ENCODE data around the gene FBXO17.

DNA sequence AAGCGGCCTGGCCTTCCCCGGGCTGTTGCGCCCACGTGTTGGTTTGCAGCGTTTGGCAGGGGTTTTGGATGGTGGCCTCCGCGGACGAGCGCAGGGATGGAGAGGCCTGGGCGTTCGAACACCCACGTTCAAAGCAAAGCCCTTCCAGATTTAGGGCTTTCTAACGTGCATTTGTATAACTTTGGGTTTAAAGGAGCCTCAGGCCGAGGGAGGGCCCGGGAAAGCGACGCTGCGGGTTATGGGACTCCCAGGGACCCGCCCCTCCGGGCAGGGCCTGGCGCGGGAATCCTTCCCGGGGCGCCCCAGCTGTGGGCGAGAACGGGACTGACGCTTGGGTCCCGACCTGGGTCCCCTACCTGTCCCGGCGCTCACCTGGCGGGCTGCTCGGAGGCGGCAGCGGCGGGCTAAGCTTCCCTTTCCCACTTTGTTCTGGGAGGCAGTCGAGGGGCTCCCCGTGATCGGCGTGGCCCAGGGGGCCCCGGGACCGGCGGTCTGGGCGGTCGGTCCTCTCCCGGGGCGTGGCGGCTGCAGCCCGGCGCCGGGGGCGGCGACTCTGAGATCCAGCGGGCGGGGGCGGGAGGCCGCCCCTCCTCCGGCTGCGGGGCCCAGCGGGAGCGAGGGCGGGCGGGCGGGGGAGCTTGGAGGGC lies at the start of gene FBXO17:
- peak in 1 of 2 donors; percentile 37 for TF ChIP-seq EP300 (IDR thresholded peaks at IDR 0.05)
- TF ChIP-seq, protein P1, sequence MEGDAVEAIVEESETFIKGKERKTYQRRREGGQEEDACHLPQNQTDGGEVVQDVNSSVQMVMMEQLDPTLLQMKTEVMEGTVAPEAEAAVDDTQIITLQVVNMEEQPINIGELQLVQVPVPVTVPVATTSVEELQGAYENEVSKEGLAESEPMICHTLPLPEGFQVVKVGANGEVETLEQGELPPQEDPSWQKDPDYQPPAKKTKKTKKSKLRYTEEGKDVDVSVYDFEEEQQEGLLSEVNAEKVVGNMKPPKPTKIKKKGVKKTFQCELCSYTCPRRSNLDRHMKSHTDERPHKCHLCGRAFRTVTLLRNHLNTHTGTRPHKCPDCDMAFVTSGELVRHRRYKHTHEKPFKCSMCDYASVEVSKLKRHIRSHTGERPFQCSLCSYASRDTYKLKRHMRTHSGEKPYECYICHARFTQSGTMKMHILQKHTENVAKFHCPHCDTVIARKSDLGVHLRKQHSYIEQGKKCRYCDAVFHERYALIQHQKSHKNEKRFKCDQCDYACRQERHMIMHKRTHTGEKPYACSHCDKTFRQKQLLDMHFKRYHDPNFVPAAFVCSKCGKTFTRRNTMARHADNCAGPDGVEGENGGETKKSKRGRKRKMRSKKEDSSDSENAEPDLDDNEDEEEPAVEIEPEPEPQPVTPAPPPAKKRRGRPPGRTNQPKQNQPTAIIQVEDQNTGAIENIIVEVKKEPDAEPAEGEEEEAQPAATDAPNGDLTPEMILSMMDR (IDR thresholded peaks at IDR 0.05) = peak in 1 of 5 experiments; percentile 10
- TF ChIP-seq POLR2A (IDR thresholded peaks at IDR 0.05) = no peak
